HG02798 (cell line): ENCODE measurements around the gene NLN.
A peak's percentile ranks its signal among the peaks of the same experiment; 100 is the strongest.
"Not testable (repeated sequence)": the region's sequence is repeated elsewhere in the genome, so short reads cannot be mapped to it uniquely, and the experiment has no call there.

Source experiments
- ATAC-seq: cut with Tn5 transposase; IDR thresholded peaks from one replicate; pipeline ENCODE4 v1.9.1; 2021; ENCODE audit warnings: mild to moderate bottlenecking; ENCODE audit not compliant: unreplicated experiment, poor library complexity

The NLN gene

GRCh38 chr5:65730910-65731309 is 8.9 kb downstream of the NLN start:
- no peak for ATAC-seq

GRCh38 chr5:65732046-65732445 is 10.0 kb downstream of the NLN start:
- not testable (repeated sequence) for ATAC-seq

- ATAC-seq: not testable (repeated sequence)
These were observed 12.3 kb downstream of the NLN start for GRCh38 chr5:65734196-65734775.

GRCh38 chr5:65734921-65735320 is 12.9 kb downstream of the NLN start:
- ATAC-seq: no peak

- no peak for ATAC-seq
These were observed 14.0 kb downstream of the NLN start for GRCh38 chr5:65736011-65736410.

GRCh38 chr5:65737842-65738241 is 15.8 kb downstream of the NLN start:
- ATAC-seq: no peak

GRCh38 chr5:65738305-65738704 is 16.3 kb downstream of the NLN start:
- ATAC-seq: no peak

- ATAC-seq: no peak
These were observed 17.2 kb downstream of the NLN start for GRCh38 chr5:65739162-65739561.

GRCh38 chr5:65742565-65743231 is 20.7 kb downstream of the NLN start:
- ATAC-seq: peak; percentile 84

- no peak for ATAC-seq
These were observed 27.3 kb downstream of the NLN start for GRCh38 chr5:65749221-65749844.

GRCh38 chr5:65749956-65750355 is 28.0 kb downstream of the NLN start:
- ATAC-seq: no peak

GRCh38 chr5:65750938-65751337 is 28.9 kb downstream of the NLN start:
- ATAC-seq: no peak

GRCh38 chr5:65753189-65753588 is 31.2 kb downstream of the NLN start:
- no peak for ATAC-seq

GRCh38 chr5:65758546-65759144 is 36.6 kb downstream of the NLN start:
- no peak for ATAC-seq

GRCh38 chr5:65760504-65761275 is 38.7 kb downstream of the NLN start:
- ATAC-seq: no peak

GRCh38 chr5:65762234-65762633 is 40.2 kb downstream of the NLN start:
- no peak for ATAC-seq

GRCh38 chr5:65765582-65765981 is 43.6 kb downstream of the NLN start:
- ATAC-seq: no peak

- no peak for ATAC-seq
These were observed 44.2 kb downstream of the NLN start for GRCh38 chr5:65766175-65766574.

GRCh38 chr5:65766781-65767180 is 44.8 kb downstream of the NLN start:
- ATAC-seq: no peak

GRCh38 chr5:65767565-65767964 is 45.6 kb downstream of the NLN start:
- no peak for ATAC-seq
